Stomach smooth muscle (tissue), 2 donors: ENCODE results near the gene TMEM200C.
A peak's percentile ranks its signal among the peaks of the same experiment; 100 is the strongest.

ENCODE experiments used
- H3K27ac ChIP-seq: one replicate; pipeline ENCODE4 v1.7.0; 2013; ENCODE audit warnings: mild to moderate bottlenecking, low read length, inconsistent platforms
- H3K27me3 ChIP-seq, 2 donors: one replicate each; pipeline ENCODE4 v1.7.0; 2013; ENCODE audit warnings: low read length in 2 of 2; ENCODE audit not compliant: insufficient read depth in 2 of 2, control insufficient read depth in 1 of 2
- H3K36me3 ChIP-seq, 2 donors: one replicate each; pipeline ENCODE4 v1.7.0; 2013; ENCODE audit warnings: low read length in 2 of 2; ENCODE audit not compliant: control insufficient read depth in 2 of 2, insufficient read depth in 2 of 2
- H3K4me1 ChIP-seq: one replicate; pipeline ENCODE4 v1.7.0; 2013; ENCODE audit warnings: low read length; ENCODE audit not compliant: control insufficient read depth, insufficient read depth
- H3K4me3 ChIP-seq, 2 donors: one replicate each; pipeline ENCODE4 v1.7.0; 2013; ENCODE audit warnings: low read length in 2 of 2
- H3K9ac ChIP-seq, 2 donors: one replicate each; pipeline ENCODE4 v1.7.0; 2013; ENCODE audit warnings: low read length in 2 of 2, mild to moderate bottlenecking in 1 of 2
- H3K9me3 ChIP-seq, 2 donors: one replicate each; pipeline ENCODE4 v1.7.0; 2013; ENCODE audit warnings: low read length in 2 of 2; ENCODE audit not compliant: control insufficient read depth in 2 of 2
- donor health status: healthy.
- donor health status: Pancreatic carcinoma.

The TMEM200C gene

GRCh38 chr18:5892823-5893431, 2.4 kb downstream of the TMEM200C start:
- Histone ChIP-seq H3K4me1 (peaks cover 30% of the 10 kb centered on the region), H3K36me3 (no peaks in the 10 kb centered on the region), H3K9ac (no peak overlapping the region), H3K27me3 (peaks cover 34 to 56% of the 10 kb centered on the region in 2 donors), H3K9me3 (no peaks in the 10 kb centered on the region), H3K27ac (no peak overlapping the region), H3K4me3 (no peak overlapping the region)

GRCh38 chr18:5891854-5892215, 3.5 kb downstream of the TMEM200C start:
- H3K36me3 ChIP-seq: no peaks in the 10 kb centered on the region
- H3K27me3 ChIP-seq: peaks cover 30 to 51% of the 10 kb centered on the region in 2 donors
- H3K9ac ChIP-seq: no peak overlapping the region
- H3K9me3 ChIP-seq: no peaks in the 10 kb centered on the region
- H3K4me1 ChIP-seq: peaks cover 30% of the 10 kb centered on the region
- no peak overlapping the region for H3K27ac ChIP-seq
- no peak overlapping the region for H3K4me3 ChIP-seq

- Histone ChIP-seq H3K9me3 (no peaks in the 10 kb centered on the region), H3K4me1 (peaks cover 29% of the 10 kb centered on the region), H3K27ac (no peak overlapping the region), H3K36me3 (no peaks in the 10 kb centered on the region), H3K9ac (no peak overlapping the region), H3K4me3 (peak overlapping the region in 1 of 2 donors; percentile 60), H3K27me3 (peaks cover 25 to 51% of the 10 kb centered on the region in 2 donors)
Measured at GRCh38 chr18:5891184-5891853, 4.0 kb downstream of the TMEM200C start.

- Histone ChIP-seq H3K27ac (no peak overlapping the region), H3K4me3 (peak overlapping the region; percentile 54 to 60), H3K4me1 (peaks cover 21% of the 10 kb centered on the region), H3K9me3 (no peaks in the 10 kb centered on the region), H3K9ac (no peak overlapping the region), H3K27me3 (peaks cover 25 to 46% of the 10 kb centered on the region in 2 donors), H3K36me3 (no peaks in the 10 kb centered on the region)
Measured at GRCh38 chr18:5890331-5891183, 4.8 kb downstream of the TMEM200C start.

GRCh38 chr18:5885361-5885760, 10.0 kb downstream of the TMEM200C start:
- Histone ChIP-seq H3K9ac (no peak overlapping the region), H3K4me1 (no peaks in the 10 kb centered on the region), H3K27ac (no peak overlapping the region), H3K4me3 (no peak overlapping the region), H3K9me3 (no peaks in the 10 kb centered on the region), H3K36me3 (no peaks in the 10 kb centered on the region), H3K27me3 (peaks cover 0 to 6% of the 10 kb centered on the region in 2 donors)

- H3K4me3 ChIP-seq: no peak overlapping the region
- no peaks in the 10 kb centered on the region for H3K9me3 ChIP-seq
- no peak overlapping the region for H3K27ac ChIP-seq
- H3K27me3 ChIP-seq: no peaks in the 10 kb centered on the region
- H3K4me1 ChIP-seq: no peaks in the 10 kb centered on the region
- H3K36me3 ChIP-seq: no peaks in the 10 kb centered on the region
- no peak overlapping the region for H3K9ac ChIP-seq
Measured at GRCh38 chr18:5884375-5884774, 10.9 kb downstream of the TMEM200C start.

- Histone ChIP-seq H3K27ac (no peak overlapping the region), H3K9me3 (no peaks in the 10 kb centered on the region), H3K4me1 (no peaks in the 10 kb centered on the region), H3K4me3 (no peak overlapping the region), H3K27me3 (peaks cover 0 to 5% of the 10 kb centered on the region in 2 donors), H3K9ac (no peak overlapping the region), H3K36me3 (no peaks in the 10 kb centered on the region)
Measured at GRCh38 chr18:5879479-5879882, 15.8 kb downstream of the TMEM200C start.

- Histone ChIP-seq H3K27me3 (peaks cover 0 to 7% of the 10 kb centered on the region in 2 donors), H3K9me3 (no peaks in the 10 kb centered on the region), H3K36me3 (no peaks in the 10 kb centered on the region), H3K27ac (no peak overlapping the region), H3K4me1 (no peaks in the 10 kb centered on the region), H3K9ac (no peak overlapping the region), H3K4me3 (no peak overlapping the region)
Measured at GRCh38 chr18:5876891-5877290, 18.4 kb downstream of the TMEM200C start.

GRCh38 chr18:5874336-5874735, 21.0 kb downstream of the TMEM200C start:
- peaks cover 0 to 7% of the 10 kb centered on the region in 2 donors for H3K27me3 ChIP-seq
- no peak overlapping the region for H3K27ac ChIP-seq

GRCh38 chr18:5872886-5873285, 22.4 kb downstream of the TMEM200C start:
- Histone ChIP-seq H3K9me3 (no peaks in the 10 kb centered on the region), H3K27ac (no peak overlapping the region), H3K9ac (no peak overlapping the region), H3K4me3 (no peak overlapping the region), H3K27me3 (peaks cover 0 to 4% of the 10 kb centered on the region in 2 donors), H3K4me1 (no peaks in the 10 kb centered on the region), H3K36me3 (no peaks in the 10 kb centered on the region)

More at GRCh38 chr18:5874336-5874735, 21.0 kb downstream of the TMEM200C start:
- H3K4me1 ChIP-seq: no peaks in the 10 kb centered on the region
- no peaks in the 10 kb centered on the region for H3K9me3 ChIP-seq
- no peak overlapping the region for H3K4me3 ChIP-seq
- no peak overlapping the region for H3K9ac ChIP-seq
- no peaks in the 10 kb centered on the region for H3K36me3 ChIP-seq
